Measurements from ENCODE around the gene CLECL1. TPM values are rescaled to one million over a fixed set of nuclear protein-coding genes. Genes with fewer than 3 reads are reported as not detected.
A peak's percentile ranks its signal among the peaks of the same experiment; 100 is the strongest.

CLECL1 gene
- total and polyA plus RNA-seq, 2 donors (not counting 3 experiments of a cell fraction or from before 2014, with no cell fraction given): not detected

- H3K27ac ChIP-seq (ENCODE audit: insufficient read depth, low read depth, low read length): no peak overlapping the region
- CTCF ChIA-PET: interaction anchor here (1.7 to 2.5 kb wide), 2 partner anchors 15 to 23 kb away, joined by 7 to 8 read pairs; no protein-coding TSS in a partner anchor
- H2AFZ ChIP-seq (ENCODE audit: low read depth, low read length): no peak overlapping the region
- H3K79me2 ChIP-seq (ENCODE audit: control insufficient read depth, insufficient read depth, low read length): no peaks in the 10 kb centered on the region
- H3K36me3 ChIP-seq (ENCODE audit: control insufficient read depth in 2 of 2, extremely low read depth in 1 of 2, insufficient read depth in 2 of 2, low read length in 2 of 2): no peaks in the 10 kb centered on the region
- POLR2A ChIA-PET: no interaction called here
- H3K9me1 ChIP-seq (replicated peaks; ENCODE audit: control insufficient read depth, extremely low read depth, insufficient read depth, low read length): no peaks in the 10 kb centered on the region
- no peak for TF ChIP-seq POLR2A (IDR thresholded peaks at IDR 0.05; ENCODE audit: low read depth, low read length)
- no peak for TF ChIP-seq EZH2 (IDR thresholded peaks at IDR 0.05; ENCODE audit: borderline replicate concordance, low read depth, low read length, severe bottlenecking)
- TF ChIP-seq FOS (IDR thresholded peaks at IDR 0.05; ENCODE audit: borderline replicate concordance, insufficient read depth, low read length): peak; percentile 60
- no peak overlapping the region for H3K4me3 ChIP-seq (replicated peaks in 1 of 3; ENCODE audit: insufficient read depth in 1 of 3, low read depth in 1 of 3, low read length in 3 of 3)
- intact Hi-C loops (cut with micrococcal nuclease): no loop called here
- DNase-seq (ENCODE audit: low read depth, low spot score): peak; percentile 12
- peak overlapping the region; percentile 3 for H3K4me2 ChIP-seq (ENCODE audit: insufficient read depth, low read length)
- FAIRE-seq: peak; percentile 4
- dilution Hi-C loops (cut with MboI; ENCODE audit: extremely low pct_ligation_motif_present, low sequenced_read_pairs): no loop called here
- no peaks in the 10 kb centered on the region for H3K27me3 ChIP-seq (ENCODE audit: control insufficient read depth in 2 of 2, insufficient read depth in 2 of 2, low read length in 2 of 2)
- BruUV-seq (replicated peaks): no TSS peak
- peaks cover 9% of the 10 kb centered on the region for H3K4me1 ChIP-seq (ENCODE audit: control insufficient read depth, extremely low read depth, insufficient read depth, low read length)
- H3K9ac ChIP-seq (replicated peaks; ENCODE audit: extremely low read depth, insufficient read depth, low read length): no peak overlapping the region
- H3K9me3 ChIP-seq (replicated peaks; ENCODE audit: control insufficient read depth, insufficient read depth, low read length): no peaks in the 10 kb centered on the region
- no peaks in the 10 kb centered on the region for H4K20me1 ChIP-seq (replicated peaks; ENCODE audit: control insufficient read depth, extremely low read depth, insufficient read depth, low read length)
Measured at GRCh38 chr12:9727813-9728212, 5.1 kb downstream of the CLECL1 start.

GRCh38 chr12:9725213-9725870 is 7.6 kb downstream of the CLECL1 start:
- TF ChIP-seq JUN (IDR thresholded peaks at IDR 0.05; ENCODE audit: borderline replicate concordance, insufficient read depth, insufficient read length, low read depth) (no peak), MAX (IDR thresholded peaks at IDR 0.05; ENCODE audit: insufficient read depth, insufficient read length) (no peak), CTCF (IDR thresholded peaks at IDR 0.05; ENCODE audit: extremely low read depth in 1 of 2, insufficient read depth in 1 of 2, low read depth in 1 of 2, low read length in 2 of 2) (no peak), GATA2 (IDR thresholded peaks at IDR 0.05; ENCODE audit: insufficient read depth, insufficient read length, low read depth, low read length) (no peak), POLR2A (IDR thresholded peaks at IDR 0.05; ENCODE audit: low read depth, low read length) (no peak), POLR2AphosphoS5 (IDR thresholded peaks at IDR 0.05; ENCODE audit: insufficient read depth, low read depth, low read length) (no peak), EZH2 (IDR thresholded peaks at IDR 0.05; ENCODE audit: borderline replicate concordance, low read depth, low read length, severe bottlenecking) (no peak), FOS (IDR thresholded peaks at IDR 0.05; ENCODE audit: borderline replicate concordance, insufficient read depth, low read length) (no peak), MYC (IDR thresholded peaks at IDR 0.05; ENCODE audit: low read depth, low read length) (no peak)
- peaks cover 32% of the 10 kb centered on the region for H3K4me1 ChIP-seq (ENCODE audit: control insufficient read depth, extremely low read depth, insufficient read depth, low read length)
- H3K36me3 ChIP-seq (ENCODE audit: control insufficient read depth in 2 of 2, extremely low read depth in 1 of 2, insufficient read depth in 2 of 2, low read length in 2 of 2): no peaks in the 10 kb centered on the region
- H3K27me3 ChIP-seq (ENCODE audit: control insufficient read depth in 2 of 2, insufficient read depth in 2 of 2, low read length in 2 of 2): no peaks in the 10 kb centered on the region
- no peaks in the 10 kb centered on the region for H3K9me3 ChIP-seq (replicated peaks; ENCODE audit: control insufficient read depth, insufficient read depth, low read length)
- ChIA-PET POLR2A (no interaction called here), CTCF (interaction anchor here (1.0 to 1.7 kb wide), 4 partner anchors 17 to 89 kb away, joined by 3 to 5 read pairs (median 4); no protein-coding TSS in a partner anchor)
- dilution Hi-C loops (cut with MboI; ENCODE audit: extremely low pct_ligation_motif_present, low sequenced_read_pairs): no loop called here
- no peaks in the 10 kb centered on the region for H4K20me1 ChIP-seq (replicated peaks; ENCODE audit: control insufficient read depth, extremely low read depth, insufficient read depth, low read length)
- H3K9me1 ChIP-seq (replicated peaks; ENCODE audit: control insufficient read depth, extremely low read depth, insufficient read depth, low read length): no peaks in the 10 kb centered on the region
- H2AFZ ChIP-seq (ENCODE audit: low read depth, low read length): peak overlapping the region; percentile 33
- no peak overlapping the region for H3K4me3 ChIP-seq (replicated peaks in 1 of 3; ENCODE audit: insufficient read depth in 1 of 3, low read depth in 1 of 3, low read length in 3 of 3)
- intact Hi-C loops (cut with micrococcal nuclease): no loop called here
- no peak overlapping the region for H3K4me2 ChIP-seq (ENCODE audit: insufficient read depth, low read length)
- FAIRE-seq (no peak), DNase-seq (ENCODE audit: low read depth, low spot score) (no peak)
- H3K79me2 ChIP-seq (ENCODE audit: control insufficient read depth, insufficient read depth, low read length): no peaks in the 10 kb centered on the region
- no TSS peak for BruUV-seq (replicated peaks)
- no peak overlapping the region for H3K9ac ChIP-seq (replicated peaks; ENCODE audit: extremely low read depth, insufficient read depth, low read length)
- H3K27ac ChIP-seq (ENCODE audit: insufficient read depth, low read depth, low read length): no peak overlapping the region
